EH (cell line): ENCODE measurements around the gene VWCE.

Source experiments
- DNase-seq: peaks from one replicate; pipeline ENCODE4 v3.0.0-alpha.2; 2015; ENCODE audit warnings: low read depth

The VWCE gene, protein sequence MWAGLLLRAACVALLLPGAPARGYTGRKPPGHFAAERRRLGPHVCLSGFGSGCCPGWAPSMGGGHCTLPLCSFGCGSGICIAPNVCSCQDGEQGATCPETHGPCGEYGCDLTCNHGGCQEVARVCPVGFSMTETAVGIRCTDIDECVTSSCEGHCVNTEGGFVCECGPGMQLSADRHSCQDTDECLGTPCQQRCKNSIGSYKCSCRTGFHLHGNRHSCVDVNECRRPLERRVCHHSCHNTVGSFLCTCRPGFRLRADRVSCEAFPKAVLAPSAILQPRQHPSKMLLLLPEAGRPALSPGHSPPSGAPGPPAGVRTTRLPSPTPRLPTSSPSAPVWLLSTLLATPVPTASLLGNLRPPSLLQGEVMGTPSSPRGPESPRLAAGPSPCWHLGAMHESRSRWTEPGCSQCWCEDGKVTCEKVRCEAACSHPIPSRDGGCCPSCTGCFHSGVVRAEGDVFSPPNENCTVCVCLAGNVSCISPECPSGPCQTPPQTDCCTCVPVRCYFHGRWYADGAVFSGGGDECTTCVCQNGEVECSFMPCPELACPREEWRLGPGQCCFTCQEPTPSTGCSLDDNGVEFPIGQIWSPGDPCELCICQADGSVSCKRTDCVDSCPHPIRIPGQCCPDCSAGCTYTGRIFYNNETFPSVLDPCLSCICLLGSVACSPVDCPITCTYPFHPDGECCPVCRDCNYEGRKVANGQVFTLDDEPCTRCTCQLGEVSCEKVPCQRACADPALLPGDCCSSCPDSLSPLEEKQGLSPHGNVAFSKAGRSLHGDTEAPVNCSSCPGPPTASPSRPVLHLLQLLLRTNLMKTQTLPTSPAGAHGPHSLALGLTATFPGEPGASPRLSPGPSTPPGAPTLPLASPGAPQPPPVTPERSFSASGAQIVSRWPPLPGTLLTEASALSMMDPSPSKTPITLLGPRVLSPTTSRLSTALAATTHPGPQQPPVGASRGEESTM

DNA sequence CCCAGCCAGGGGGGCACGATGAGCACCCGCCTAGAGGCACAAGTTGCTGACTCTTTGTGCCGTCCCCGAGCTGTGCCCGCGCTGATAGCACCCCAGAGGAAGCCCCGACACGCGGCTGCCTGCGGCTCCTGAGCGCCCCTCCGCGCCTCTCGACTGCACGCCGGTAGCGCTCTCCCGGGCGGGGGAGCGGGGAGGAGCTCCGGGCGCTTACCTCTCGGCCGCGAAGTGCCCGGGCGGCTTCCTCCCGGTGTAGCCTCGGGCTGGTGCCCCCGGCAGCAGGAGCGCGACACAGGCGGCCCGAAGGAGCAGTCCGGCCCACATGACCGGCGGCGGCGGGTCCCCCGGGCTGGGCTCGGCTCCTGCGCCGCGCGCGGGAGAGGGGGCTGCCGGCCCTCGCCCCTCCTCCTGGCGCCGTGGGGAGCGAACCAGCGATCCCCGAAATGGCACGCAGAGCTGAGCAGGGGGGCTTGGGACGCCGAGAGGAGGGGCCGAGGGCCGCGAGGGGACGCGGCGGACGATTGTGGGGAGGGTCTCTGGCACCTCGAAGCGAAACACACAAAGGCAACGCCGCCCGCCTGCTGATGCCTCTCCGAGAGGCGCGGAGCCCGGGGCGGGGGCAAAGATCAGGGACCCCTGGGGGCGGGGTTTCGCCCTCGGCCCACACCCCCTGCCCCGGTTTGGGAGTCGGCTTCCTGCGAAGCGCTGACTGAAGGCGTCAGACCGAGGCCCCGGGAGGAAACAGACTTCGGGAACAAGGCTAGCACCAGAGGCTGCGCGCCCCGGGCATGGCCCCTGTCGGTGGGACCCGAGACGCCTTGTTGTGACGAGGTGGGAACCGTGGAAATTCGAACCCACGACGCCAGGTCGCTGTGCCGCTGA, at the start of gene VWCE:
TSS of gene VWCE (minus strand) at position 600 of the 879 bp plus-strand sequence. CDS start at position 321, 279 bp downstream.
- DNase-seq = peak; percentile 55

DNA sequence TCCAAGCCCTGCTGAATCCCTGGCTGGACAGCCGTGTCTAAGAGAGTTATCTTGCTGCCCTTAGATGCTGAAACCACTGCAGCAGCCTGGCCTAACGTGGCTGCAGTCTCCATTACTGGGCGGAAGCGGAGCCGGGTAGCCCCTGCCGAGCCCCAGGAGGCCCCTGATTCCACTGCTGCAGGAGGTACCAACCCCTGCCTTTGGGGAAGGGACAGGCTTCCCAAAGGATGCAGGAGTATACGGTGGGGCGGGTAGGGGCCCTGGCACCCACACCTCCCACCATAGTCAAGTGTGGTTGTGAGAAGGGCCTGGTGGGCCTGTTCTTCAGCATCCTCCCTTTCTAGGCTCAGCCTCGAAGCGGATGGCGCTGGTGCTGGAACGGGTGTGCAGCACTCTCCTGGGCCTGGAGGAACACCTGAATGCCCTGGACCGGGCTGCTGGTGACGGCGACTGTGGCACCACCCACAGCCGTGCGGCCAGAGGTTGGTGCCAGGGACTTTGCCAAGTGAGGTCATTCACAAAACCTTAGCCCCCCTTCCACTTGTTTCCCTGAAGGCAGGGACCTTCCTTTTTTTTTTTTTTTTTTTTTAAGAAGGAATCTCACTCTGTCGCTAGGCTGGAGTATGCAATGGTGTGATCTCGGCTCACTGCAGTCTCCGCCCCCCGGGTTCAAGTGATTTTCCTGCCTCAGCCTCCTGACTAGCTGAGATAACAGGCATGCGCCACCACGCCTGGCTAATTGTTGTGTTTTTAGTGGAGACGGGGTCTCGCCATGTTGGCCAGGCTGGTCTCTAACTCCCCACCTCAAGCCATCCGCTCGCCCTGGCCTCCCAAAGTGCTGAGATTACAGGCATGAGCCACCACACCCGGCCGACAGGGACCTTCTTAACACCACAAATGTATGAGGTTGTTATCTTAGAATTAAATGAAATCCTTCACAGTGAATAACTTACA, 49.0 kb upstream of the VWCE start:
- DNase-seq = no peak

DNA sequence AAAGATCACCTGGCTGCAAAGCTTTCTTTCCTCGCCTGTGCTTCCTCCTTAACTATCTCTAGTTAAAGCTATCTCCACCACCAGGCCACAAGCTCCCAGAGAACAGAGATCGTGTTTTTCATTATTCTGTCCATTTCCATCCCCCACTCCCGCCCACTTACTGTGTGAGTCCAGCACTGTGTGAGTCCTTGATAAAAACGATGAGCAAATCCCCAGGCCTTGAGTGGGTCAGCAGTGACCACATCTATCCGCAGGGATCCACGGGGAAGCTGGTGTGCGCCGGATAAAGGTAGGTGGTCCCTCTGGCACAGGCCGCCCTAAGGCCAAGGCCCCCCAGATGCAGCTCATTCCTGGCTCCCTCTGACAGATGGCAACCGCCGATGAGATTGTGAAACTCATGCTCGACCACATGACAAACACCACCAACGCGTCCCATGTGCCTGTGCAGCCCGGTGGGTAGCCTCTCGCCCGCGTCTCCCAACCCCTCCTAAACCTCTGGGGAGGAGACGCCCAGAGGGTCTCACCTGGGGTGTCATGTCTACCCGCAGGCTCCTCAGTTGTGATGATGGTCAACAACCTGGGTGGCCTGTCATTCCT, 47.2 kb upstream of the VWCE start:
- DNase-seq = no peak

DNA sequence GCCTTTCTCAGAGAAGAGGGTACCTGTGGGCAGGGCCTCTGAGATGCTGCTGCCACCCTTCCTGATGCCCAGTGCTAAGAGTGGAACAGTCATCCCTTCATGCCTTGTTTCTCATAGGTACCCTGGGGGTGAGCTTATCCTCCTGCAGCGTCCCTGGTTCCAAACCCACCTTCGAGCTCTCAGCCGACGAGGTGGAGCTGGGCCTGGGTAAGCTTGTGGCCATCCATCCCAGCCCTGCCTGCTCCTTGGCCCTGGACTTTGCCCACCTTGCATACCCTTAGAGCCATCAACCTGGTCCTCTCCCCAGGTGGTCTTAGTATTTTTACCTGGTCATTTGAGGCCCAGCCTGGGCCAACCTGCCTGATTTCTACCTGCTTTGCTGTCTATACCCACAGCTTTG, 46.6 kb upstream of the VWCE start:
- DNase-seq = no peak

DNA sequence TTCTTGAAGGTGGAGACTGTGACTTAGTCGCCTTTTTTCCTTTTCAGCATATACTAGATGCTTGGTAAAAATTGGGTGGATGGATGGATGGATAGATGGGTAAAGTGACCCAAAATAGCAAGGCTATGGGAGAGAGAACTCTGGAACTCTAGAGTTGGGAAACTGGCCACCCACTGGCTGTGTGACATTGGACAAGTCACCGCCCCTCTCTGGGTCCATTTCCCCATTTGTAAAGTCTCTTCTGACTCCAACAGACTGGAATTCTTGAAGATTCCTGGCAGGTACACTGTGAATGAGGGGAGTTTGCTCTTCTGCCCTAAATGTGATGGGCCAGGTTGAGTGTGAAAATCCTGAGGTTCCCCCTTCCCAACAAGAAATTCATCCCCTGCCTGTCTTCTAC, 45.9 kb upstream of the VWCE start:
- no peak for DNase-seq

DNA sequence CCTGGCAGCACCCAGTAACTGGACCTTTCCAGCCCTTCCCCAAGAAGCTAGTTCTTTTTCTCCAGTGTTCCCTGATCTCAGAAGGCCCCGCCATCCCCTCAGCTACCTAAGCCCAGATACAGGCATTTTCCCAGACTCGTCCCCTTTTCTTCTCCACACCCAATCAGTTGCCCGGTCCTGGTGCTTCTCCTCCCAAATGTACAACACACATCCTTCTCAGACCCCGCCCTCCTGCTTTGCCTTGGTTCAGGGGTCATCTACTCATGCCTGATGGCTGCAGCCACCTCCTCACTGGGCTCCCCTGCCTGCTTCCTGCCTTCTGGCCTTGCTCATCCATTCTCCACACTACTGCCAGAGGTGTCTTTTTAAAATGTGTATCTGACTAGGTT, 44.4 kb upstream of the VWCE start:
- DNase-seq = no peak

DNA sequence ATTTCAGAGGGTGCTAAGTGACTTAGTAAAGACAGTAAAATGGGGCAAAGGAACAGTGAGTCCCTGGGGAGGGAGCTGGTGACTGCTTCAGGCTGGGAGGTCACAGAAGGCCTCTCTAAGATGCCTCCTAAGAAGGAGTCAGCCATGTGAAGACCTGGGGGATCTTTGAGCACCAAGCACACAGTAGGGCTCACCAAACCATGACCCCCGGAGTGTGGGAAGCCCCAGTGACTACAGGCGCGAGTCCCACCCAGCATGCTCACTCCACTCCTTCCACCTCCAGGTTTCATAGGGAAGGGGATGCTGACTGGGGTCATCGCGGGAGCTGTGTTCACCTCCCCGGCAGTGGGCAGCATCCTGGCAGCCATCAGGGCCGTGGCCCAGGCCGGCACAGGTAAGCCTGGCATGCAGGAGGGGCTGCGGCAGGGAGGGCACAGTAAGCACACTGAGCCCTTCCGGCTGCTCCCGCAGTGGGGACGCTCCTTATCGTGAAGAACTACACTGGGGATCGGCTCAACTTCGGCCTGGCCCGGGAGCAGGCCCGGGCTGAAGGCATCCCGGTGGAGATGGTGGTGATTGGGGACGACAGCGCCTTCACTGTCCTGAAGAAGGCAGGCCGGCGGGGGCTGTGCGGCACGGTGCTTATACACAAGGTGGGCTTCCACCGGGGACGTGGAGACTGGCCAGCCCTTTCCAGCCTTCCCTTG, 43.8 kb upstream of the VWCE start:
- no peak for DNase-seq

DNA sequence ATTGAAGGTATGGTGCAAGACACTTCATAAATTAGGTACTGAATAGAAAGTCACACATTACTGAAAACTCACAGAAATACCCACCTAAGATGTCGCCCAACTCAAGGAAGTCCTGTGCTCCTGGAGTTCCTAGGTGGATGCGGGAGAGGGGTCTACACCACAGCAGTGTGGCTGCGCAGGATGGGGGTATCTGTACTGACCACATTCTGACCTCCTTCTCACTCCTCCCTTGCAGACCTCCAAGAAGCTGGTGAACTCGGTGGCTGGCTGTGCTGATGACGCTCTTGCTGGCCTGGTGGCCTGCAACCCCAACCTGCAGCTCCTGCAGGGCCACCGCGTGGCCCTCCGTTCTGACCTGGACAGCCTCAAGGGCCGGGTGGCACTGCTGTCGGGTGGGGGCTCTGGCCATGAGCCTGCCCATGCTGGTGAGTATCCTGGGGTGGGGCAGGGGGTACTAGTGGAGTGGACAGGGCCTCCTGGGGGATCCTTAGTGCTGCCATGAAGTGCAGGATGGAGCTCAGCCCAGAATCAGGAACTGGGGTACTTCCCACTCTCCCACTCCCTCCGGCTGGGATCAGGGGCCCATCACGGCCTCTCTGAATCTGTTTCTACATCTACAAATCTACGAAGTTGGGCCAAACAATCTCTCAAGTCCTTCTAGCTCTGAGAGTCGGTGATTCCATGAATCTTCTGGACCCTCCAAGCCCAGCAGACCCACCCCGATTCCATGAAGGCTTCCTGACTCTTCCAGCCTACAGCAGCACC, 42.8 kb upstream of the VWCE start:
- DNase-seq = no peak

DNA sequence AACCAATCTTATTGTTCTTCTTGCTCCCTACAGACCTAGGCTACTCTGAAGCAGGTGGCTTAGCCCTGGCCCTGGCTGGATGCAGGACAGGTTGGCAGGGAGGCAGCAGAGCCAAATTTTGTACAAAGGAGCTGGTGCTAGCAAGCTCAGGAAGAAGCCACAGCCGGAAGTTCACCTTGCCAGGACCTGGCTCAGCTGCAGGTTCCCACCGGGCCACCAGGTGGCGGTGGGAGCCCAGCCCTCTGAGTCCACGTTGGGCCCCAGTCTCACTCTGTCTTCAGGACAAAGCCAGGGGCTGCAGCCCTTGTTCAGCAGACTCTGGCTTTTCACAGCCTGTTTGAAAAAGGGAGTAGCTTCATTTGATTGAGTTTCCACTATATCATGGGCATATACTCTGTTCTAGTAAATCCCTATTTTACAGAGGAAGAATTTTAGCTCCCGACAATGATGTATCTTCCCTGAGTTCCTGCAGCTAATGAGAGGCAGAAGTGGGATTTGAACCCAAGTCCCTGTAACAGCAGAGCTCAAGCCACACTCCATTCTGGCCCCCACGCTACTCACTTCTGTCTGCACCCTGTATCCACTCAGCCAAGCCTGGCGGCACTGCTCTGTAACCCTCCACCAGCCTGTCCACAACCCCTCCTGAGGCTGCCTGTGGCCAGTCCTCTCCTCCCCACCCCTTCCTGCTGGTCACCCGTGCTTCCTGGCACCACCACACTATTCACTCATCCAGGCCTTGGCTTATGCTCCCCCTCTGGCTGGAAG, 41.2 kb upstream of the VWCE start:
- DNase-seq = peak; percentile 75

DNA sequence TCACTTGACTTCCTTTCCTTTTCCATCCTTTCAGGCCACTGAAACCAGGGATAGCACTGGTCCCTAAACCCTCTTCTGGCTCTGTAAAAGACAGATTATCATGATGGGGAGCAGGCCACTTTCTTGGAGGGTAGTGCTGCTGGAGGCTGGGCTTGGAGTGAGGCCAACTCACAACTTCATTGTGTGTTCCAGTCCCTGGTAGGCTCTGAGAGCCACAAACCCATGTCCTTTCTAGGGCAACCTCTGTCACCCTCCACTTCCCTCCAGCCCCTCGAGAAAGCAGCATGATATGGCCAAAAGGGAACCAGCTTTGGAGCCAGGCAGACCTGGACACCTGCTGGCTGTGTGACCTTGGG, 40.2 kb upstream of the VWCE start:
- no peak for DNase-seq

DNA sequence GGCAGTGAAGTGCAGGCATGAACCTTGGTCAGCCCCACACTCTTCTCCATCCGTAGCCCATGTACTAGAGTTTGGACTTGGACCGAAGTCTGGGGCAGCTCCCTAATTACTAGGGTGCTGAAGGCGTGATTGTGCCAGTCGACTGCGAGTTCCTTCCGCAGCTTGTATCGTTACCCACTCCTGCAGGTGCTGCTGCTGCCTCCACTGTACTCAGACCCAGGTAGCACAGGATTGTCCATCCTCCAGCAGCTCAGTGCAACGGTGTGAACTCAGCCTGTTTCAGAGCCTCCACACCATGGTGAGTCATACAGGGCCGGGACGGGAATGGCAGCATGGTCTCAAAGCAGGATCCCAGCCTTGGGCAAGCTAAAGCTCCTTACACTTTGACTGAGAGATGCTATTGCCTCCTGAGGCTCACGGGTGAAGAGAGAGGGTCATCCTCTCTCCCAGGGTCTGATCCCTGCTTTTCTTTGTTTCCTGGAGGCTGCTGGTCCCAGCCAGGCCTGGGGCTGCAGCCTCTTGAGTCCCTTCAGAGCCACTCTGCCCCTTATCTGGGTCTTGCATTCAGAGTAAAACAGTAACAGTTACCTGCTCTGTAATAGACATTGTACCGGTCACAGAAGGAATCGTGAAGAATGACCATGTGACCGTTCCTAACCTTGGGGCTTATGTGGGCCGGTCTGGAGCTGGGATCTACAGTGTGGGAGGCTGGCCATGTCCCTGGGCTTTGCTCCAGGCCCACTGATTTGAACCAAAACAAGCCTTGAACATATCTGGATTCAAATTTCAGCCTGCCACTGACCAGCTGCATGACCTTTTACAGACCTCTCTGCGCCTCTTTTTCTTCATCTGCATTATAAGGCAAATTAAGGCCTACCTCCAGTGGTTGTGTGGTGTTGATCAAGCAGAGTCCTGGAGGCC, 39.6 kb upstream of the VWCE start:
- peak; percentile 35 for DNase-seq

DNA sequence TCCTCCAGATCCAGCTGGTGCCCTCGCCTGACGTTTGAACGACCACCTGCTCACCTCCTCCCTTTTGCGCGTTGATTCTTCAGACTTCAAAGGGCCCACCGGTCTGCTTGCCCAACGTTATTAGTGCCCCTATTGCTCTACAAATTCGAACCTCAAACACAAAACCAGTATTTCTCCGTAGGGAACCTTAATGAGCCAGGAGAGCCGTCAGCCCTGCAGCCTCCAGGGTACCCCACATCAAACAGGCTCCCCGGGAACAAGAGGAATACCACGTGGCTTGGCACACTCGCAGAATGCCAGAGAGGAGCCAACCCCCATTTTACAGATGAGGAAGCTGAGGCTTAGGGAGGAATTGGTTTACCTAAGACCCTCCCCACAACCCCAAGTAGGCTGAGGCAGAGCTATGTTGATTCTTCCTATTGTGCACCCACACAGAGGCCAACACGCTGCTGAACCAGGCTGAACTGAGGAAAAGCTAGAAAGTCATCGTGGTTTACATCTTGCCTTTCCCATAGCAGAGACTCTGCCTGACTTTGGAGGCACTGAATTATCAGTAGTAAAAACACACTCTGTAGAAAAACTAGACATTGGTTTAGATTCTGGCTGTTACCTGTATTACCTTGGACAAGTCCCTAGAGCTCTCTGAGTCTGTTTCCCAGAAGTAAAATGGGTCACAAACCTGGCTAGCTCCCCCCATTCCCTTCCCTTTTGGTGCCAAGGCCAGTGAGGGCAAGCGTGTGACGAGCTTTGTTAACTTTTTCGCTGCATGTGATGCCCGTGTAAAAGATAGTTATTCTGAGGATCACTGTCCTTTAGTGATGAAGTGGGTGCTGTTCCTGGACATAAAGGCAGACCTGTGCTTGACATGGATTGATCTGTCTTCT, 38.7 kb upstream of the VWCE start:
- DNase-seq = no peak

DNA sequence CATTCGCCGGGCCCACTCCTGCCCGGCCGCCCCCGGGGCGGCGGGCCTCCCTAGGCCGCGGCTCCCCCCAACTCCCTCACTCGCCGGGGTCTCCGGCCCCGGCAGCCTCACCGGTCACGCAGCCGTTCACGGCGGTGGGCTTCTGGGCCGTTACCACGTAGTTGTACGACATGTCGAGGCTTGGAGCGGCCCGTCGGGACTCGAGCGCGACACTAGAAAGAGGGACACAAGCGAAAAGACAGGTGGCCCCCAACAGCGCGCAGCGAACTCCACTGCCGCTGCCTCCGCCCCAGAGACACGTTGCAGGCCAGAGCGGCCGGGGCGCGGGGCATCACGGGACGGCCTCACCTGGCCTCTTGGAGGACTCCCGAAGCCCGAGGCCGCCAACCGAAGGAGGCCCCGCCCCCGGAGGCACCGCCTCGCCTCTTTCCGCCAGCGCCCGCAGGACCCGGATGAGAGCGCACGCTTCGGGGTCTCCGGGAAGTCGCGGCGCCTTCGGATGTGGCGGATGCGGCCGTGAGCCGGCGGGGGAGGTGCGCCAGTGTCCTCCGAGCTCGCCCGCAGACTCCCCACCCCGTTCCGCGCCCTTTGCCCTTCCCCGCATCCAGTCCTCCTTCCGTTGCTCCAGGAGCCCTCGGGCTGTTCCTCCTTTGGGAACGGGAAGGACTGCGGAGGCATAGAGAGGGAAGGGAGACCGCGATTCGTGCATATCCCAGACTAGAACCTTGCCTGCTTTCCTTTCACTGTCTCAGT, 37.9 kb upstream of the VWCE start, which contains the start of the genes DDB1 and TKFC:
TSS of gene DDB1 (minus strand) at position 309 of the 753 bp plus-strand sequence. CDS start at position 172, 137 bp downstream.
TSS of gene TKFC (plus strand) at position 432 of the 753 bp plus-strand sequence. CDS start 1,501 bp downstream, outside the sequence.
- peak; percentile 93 for DNase-seq

DNA sequence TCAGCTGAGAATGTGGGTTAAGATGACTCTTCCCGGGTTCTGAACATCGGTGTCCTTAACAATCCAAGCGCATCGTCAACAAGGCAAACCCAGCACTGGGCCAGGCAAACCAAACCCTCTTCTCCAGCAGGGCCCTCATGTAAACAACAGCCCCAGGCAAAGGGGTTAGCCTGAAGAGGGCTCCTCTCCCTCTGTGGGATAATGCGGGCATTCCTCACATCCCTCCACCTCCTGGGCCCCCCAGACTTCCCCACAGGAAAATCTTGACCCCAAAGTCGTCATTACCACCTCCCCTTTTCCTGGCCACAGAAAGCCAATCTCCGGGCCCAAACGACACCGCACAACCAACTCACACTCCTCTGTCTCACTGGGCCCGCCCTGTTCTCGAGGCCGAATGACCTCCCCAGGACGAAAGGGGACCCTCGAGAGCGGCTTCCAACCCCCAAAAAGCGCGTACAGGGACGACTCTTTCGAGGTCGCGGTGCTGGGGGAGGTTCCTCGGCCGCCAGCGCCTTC, 37.2 kb upstream of the VWCE start:
- DNase-seq = peak; percentile 58

DNA sequence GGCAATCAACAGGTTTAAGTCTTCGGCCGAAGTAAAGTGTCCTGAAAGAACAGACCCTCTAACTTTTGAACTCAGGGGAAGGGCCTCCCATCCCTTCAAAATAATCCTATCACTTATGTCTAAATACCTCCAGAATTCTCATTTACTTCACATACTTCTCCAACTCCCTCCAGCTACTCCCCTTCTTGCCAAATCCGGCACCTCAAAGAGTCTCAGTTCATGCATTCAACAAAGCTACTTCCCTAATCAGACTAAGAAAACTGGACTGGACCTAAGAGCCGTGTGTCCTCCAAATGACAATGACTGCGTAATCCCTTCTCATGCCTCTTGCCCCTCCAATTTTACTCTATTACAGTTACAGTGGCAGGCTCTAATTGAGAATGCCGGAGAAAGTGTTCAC, 36.5 kb upstream of the VWCE start:
- no peak for DNase-seq
